ENCODE data around the gene ACTL6B.
"Not testable (repeated sequence)": the region's sequence is repeated elsewhere in the genome, so short reads cannot be mapped to it uniquely, and the experiment has no call there.

Gene ACTL6B

GRCh38 chr7:100667331-100668068 is 11.3 kb upstream of the ACTL6B start:
- Mint-ChIP-seq H3K27ac (no peak overlapping the region), H3K4me1 (ENCODE audit: low read depth) (no peaks in the 10 kb centered on the region), H3K4me3 (no peak overlapping the region), H3K27me3 (no peaks in the 10 kb centered on the region), H3K36me3 (ENCODE audit: low read depth) (no peaks in the 10 kb centered on the region), H3K9me3 (no peaks in the 10 kb centered on the region)

GRCh38 chr7:100665168-100665726 is 9.0 kb upstream of the ACTL6B start:
- no peaks in the 10 kb centered on the region for H3K9me3 Mint-ChIP-seq
- H3K36me3 Mint-ChIP-seq (ENCODE audit: low read depth) = no peaks in the 10 kb centered on the region
- no peak overlapping the region for H3K27ac Mint-ChIP-seq
- H3K27me3 Mint-ChIP-seq = no peaks in the 10 kb centered on the region
- H3K4me1 Mint-ChIP-seq (ENCODE audit: low read depth) = no peaks in the 10 kb centered on the region
- H3K4me3 Mint-ChIP-seq = no peak overlapping the region

GRCh38 chr7:100662194-100662776 is 6.0 kb upstream of the ACTL6B start:
- not testable (repeated sequence) for H3K4me3 Mint-ChIP-seq; H3K4me1 Mint-ChIP-seq (ENCODE audit: low read depth); H3K36me3 Mint-ChIP-seq (ENCODE audit: low read depth); H3K27ac Mint-ChIP-seq; H3K9me3 Mint-ChIP-seq
- H3K27me3 Mint-ChIP-seq = peaks cover 20% of the 10 kb centered on the region

- no peak overlapping the region for H3K27ac Mint-ChIP-seq
- H3K4me3 Mint-ChIP-seq = no peak overlapping the region
- no peaks in the 10 kb centered on the region for H3K4me1 Mint-ChIP-seq (ENCODE audit: low read depth)
- H3K36me3 Mint-ChIP-seq (ENCODE audit: low read depth) = no peaks in the 10 kb centered on the region
- no peaks in the 10 kb centered on the region for H3K9me3 Mint-ChIP-seq
- H3K27me3 Mint-ChIP-seq = peaks cover 38% of the 10 kb centered on the region
Observed at GRCh38 chr7:100654908-100655831, 1.1 kb downstream of the ACTL6B start.

GRCh38 chr7:100649826-100650565 is 6.3 kb downstream of the ACTL6B start:
- Mint-ChIP-seq H3K36me3 (ENCODE audit: low read depth) (no peaks in the 10 kb centered on the region), H3K4me3 (no peak overlapping the region), H3K9me3 (no peaks in the 10 kb centered on the region), H3K27me3 (peaks cover 18% of the 10 kb centered on the region), H3K4me1 (ENCODE audit: low read depth) (no peaks in the 10 kb centered on the region), H3K27ac (no peak overlapping the region)

- Mint-ChIP-seq H3K9me3 (no peaks in the 10 kb centered on the region), H3K4me1 (ENCODE audit: low read depth) (no peaks in the 10 kb centered on the region), H3K4me3 (no peak overlapping the region), H3K27ac (no peak overlapping the region), H3K27me3 (peaks cover 3% of the 10 kb centered on the region), H3K36me3 (ENCODE audit: low read depth) (no peaks in the 10 kb centered on the region)
Observed at GRCh38 chr7:100642534-100642907, 13.7 kb downstream of the ACTL6B start.

- Mint-ChIP-seq H3K9me3 (no peaks in the 10 kb centered on the region), H3K36me3 (ENCODE audit: low read depth) (no peaks in the 10 kb centered on the region), H3K4me3 (no peak overlapping the region), H3K4me1 (ENCODE audit: low read depth) (no peaks in the 10 kb centered on the region), H3K27ac (no peak overlapping the region), H3K27me3 (peaks cover 3% of the 10 kb centered on the region)
Observed at GRCh38 chr7:100641860-100642533, 14.3 kb downstream of the ACTL6B start.

GRCh38 chr7:100641463-100641859 is 14.8 kb downstream of the ACTL6B start, which contains the start of gene TFR2:
Gene TFR2 (minus strand): TSS chr7:100641552. CDS start chr7:100641509, 43 bp downstream.
- Mint-ChIP-seq H3K4me3 (no peak within 1 kb of the TSS), H3K36me3 (ENCODE audit: low read depth) (no peaks in the 10 kb centered on the region), H3K27ac (no peak within 1 kb of the TSS), H3K4me1 (ENCODE audit: low read depth) (no peaks in the 10 kb centered on the region), H3K27me3 (peaks cover 3% of the 10 kb centered on the region), H3K9me3 (no peaks in the 10 kb centered on the region)

- Mint-ChIP-seq H3K36me3 (ENCODE audit: low read depth) (no peaks in the 10 kb centered on the region), H3K4me1 (ENCODE audit: low read depth) (no peaks in the 10 kb centered on the region), H3K27me3 (peaks cover 3% of the 10 kb centered on the region), H3K9me3 (no peaks in the 10 kb centered on the region), H3K4me3 (no peak overlapping the region), H3K27ac (no peak overlapping the region)
Observed at GRCh38 chr7:100640517-100641440, 15.5 kb downstream of the ACTL6B start.

GRCh38 chr7:100639995-100640516 is 16.2 kb downstream of the ACTL6B start:
- no peaks in the 10 kb centered on the region for H3K4me1 Mint-ChIP-seq (ENCODE audit: low read depth)
- H3K4me3 Mint-ChIP-seq = no peak overlapping the region
- H3K27me3 Mint-ChIP-seq = peaks cover 3% of the 10 kb centered on the region
- no peaks in the 10 kb centered on the region for H3K36me3 Mint-ChIP-seq (ENCODE audit: low read depth)
- no peak overlapping the region for H3K27ac Mint-ChIP-seq
- no peaks in the 10 kb centered on the region for H3K9me3 Mint-ChIP-seq

- no peaks in the 10 kb centered on the region for H3K9me3 Mint-ChIP-seq
- no peaks in the 10 kb centered on the region for H3K27me3 Mint-ChIP-seq
- peak overlapping the region; percentile 96 for H3K27ac Mint-ChIP-seq
- H3K36me3 Mint-ChIP-seq (ENCODE audit: low read depth) = no peaks in the 10 kb centered on the region
- peak overlapping the region; percentile 86 for H3K4me3 Mint-ChIP-seq
- peaks cover 18% of the 10 kb centered on the region for H3K4me1 Mint-ChIP-seq (ENCODE audit: low read depth)
Observed at GRCh38 chr7:100632951-100633717, 23.1 kb downstream of the ACTL6B start.

- Mint-ChIP-seq H3K36me3 (ENCODE audit: low read depth) (peaks cover 7% of the 10 kb centered on the region), H3K9me3 (no peaks in the 10 kb centered on the region), H3K4me1 (ENCODE audit: low read depth) (peaks cover 23% of the 10 kb centered on the region), H3K27ac (peak overlapping the region; percentile 7), H3K27me3 (no peaks in the 10 kb centered on the region), H3K4me3 (no peak overlapping the region)
Observed at GRCh38 chr7:100630066-100630465, 26.2 kb downstream of the ACTL6B start.

Measured in stimulated activated naive CD8-positive, alpha-beta T cell treated with anti-CD3 and anti-CD28 coated beads, Interleukin-15, Interleukin-2, amounts not matched to agents 100 ng/mL and 50 ng/mL, for 24 hours (primary cell).